ENCODE measurements around the gene PEX11G. TPM values are rescaled to one million over a fixed set of nuclear protein-coding genes. Genes with fewer than 3 reads are reported as not detected.

PEX11G gene
- total and polyA plus RNA-seq, 2 donors from 2014 or later, result 7.8 to 20.8 TPM

DNA sequence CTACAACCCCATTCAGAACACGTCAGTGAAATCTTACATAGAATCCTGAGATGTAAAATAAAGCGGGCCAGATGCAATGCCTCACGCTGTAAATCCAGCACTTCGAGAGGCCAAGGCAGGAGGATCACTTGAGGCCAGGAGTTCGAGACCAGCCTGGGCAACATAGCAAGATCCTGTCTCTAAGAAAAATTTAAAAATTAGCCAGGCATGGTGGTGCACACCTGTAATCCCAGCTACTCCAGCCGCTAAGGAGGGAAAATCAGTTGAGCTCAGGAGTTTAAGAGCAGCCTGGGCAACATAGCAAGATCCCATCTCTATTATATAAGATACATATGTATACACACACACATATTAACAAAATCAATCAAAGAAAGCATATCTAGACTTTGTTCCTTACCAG is 41.2 kb downstream of the PEX11G start:
- Histone ChIP-seq H3K4me1 (ENCODE audit: control insufficient read depth in 2 of 3, insufficient read depth in 2 of 3, low read depth in 1 of 3, low read length in 3 of 3) (no peaks in the 10 kb centered on the region), H3K9ac (ENCODE audit: low read length in 3 of 3) (no peak overlapping the region), H3K27ac (ENCODE audit: low read depth in 2 of 2, low read length in 2 of 2) (no peak overlapping the region), H3K36me3 (ENCODE audit: control insufficient read depth in 2 of 3, insufficient read depth in 3 of 3, low read length in 3 of 3) (peaks cover 12 to 30% (median 25%) of the 10 kb centered on the region in 3 donors), H3K4me3 (ENCODE audit: low read length in 3 of 3) (no peak overlapping the region), H3K9me3 (ENCODE audit: control insufficient read depth in 2 of 3, insufficient read depth in 1 of 3, low read length in 3 of 3) (peaks cover 5 to 8% (median 7%) of the 10 kb centered on the region in 3 donors), H3K27me3 (ENCODE audit: control insufficient read depth, insufficient read depth, low read length) (no peaks in the 10 kb centered on the region)
- no peak for FAIRE-seq
- intact Hi-C loops (cut with DNase I), result no loop called here
- TF ChIP-seq, protein P1, sequence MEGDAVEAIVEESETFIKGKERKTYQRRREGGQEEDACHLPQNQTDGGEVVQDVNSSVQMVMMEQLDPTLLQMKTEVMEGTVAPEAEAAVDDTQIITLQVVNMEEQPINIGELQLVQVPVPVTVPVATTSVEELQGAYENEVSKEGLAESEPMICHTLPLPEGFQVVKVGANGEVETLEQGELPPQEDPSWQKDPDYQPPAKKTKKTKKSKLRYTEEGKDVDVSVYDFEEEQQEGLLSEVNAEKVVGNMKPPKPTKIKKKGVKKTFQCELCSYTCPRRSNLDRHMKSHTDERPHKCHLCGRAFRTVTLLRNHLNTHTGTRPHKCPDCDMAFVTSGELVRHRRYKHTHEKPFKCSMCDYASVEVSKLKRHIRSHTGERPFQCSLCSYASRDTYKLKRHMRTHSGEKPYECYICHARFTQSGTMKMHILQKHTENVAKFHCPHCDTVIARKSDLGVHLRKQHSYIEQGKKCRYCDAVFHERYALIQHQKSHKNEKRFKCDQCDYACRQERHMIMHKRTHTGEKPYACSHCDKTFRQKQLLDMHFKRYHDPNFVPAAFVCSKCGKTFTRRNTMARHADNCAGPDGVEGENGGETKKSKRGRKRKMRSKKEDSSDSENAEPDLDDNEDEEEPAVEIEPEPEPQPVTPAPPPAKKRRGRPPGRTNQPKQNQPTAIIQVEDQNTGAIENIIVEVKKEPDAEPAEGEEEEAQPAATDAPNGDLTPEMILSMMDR (IDR thresholded peaks at IDR 0.05; ENCODE audit: borderline replicate concordance, extremely low read depth, insufficient read depth), result no peak
- no peak for DNase-seq

DNA sequence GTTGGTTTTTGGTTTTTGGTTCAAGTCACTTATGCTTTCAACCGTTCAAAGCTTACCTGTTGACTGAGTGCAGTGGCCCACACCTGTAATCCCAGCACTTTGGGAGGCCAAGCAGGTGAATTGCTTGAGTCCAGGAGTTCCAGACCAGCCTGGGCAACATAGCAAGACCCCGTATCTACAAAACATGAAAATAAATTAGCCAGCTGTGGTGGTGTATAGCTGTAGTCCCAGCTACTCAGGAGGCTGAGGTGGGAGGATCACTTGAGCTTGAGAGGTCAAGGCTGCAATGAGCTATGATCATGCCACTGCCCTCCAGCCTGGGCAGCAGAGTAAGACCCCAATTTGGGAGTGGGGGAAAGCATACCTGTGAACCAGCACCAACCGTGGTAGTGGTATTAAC is 43.7 kb downstream of the PEX11G start:
- peaks cover 9 to 35% (median 26%) of the 10 kb centered on the region in 3 donors for H3K36me3 ChIP-seq (ENCODE audit: control insufficient read depth in 2 of 3, insufficient read depth in 3 of 3, low read length in 3 of 3)
- peaks cover 0 to 2% (median under 1%) of the 10 kb centered on the region in 3 donors for H3K9me3 ChIP-seq (ENCODE audit: control insufficient read depth in 2 of 3, insufficient read depth in 1 of 3, low read length in 3 of 3)
- FAIRE-seq, result no peak
- DNase-seq, result no peak
- no peak overlapping the region for H3K9ac ChIP-seq (ENCODE audit: low read length in 3 of 3)
- H3K4me1 ChIP-seq (ENCODE audit: control insufficient read depth in 2 of 3, insufficient read depth in 2 of 3, low read depth in 1 of 3, low read length in 3 of 3), result no peaks in the 10 kb centered on the region
- no peaks in the 10 kb centered on the region for H3K27me3 ChIP-seq (ENCODE audit: control insufficient read depth, insufficient read depth, low read length)
- no peak overlapping the region for H3K27ac ChIP-seq (ENCODE audit: low read depth in 2 of 2, low read length in 2 of 2)
- TF ChIP-seq, protein P1 (IDR thresholded peaks at IDR 0.05; ENCODE audit: borderline replicate concordance, extremely low read depth, insufficient read depth), result no peak
- H3K4me3 ChIP-seq (ENCODE audit: low read length in 3 of 3), result no peak overlapping the region
- intact Hi-C loops (cut with DNase I), result no loop called here

DNA sequence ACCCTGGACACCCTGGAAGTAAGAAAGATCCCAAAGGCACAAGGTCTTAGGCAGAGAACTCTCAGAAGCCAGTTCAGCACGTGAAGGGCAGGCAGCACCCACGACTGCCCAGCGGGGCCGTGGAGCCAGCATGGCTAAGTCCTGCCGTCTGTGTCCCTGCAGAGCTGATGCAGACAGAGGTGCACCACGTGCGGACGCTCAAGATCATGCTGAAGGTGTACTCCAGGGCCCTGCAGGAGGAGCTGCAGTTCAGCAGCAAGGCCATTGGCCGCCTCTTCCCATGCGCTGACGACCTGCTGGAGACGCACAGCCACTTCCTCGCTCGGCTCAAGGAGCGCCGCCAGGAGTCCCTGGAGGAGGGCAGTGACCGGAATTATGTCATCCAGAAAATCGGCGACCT is 44.8 kb downstream of the PEX11G start:
- no peak for DNase-seq
- no peak overlapping the region for H3K9ac ChIP-seq (ENCODE audit: low read length in 3 of 3)
- no peaks in the 10 kb centered on the region for H3K9me3 ChIP-seq (ENCODE audit: control insufficient read depth in 2 of 3, insufficient read depth in 1 of 3, low read length in 3 of 3)
- H3K4me1 ChIP-seq (ENCODE audit: control insufficient read depth in 2 of 3, insufficient read depth in 2 of 3, low read depth in 1 of 3, low read length in 3 of 3), result no peaks in the 10 kb centered on the region
- no peak for FAIRE-seq
- TF ChIP-seq, protein P1 (IDR thresholded peaks at IDR 0.05; ENCODE audit: borderline replicate concordance, extremely low read depth, insufficient read depth), result no peak
- intact Hi-C loops (cut with DNase I), result no loop called here
- no peaks in the 10 kb centered on the region for H3K27me3 ChIP-seq (ENCODE audit: control insufficient read depth, insufficient read depth, low read length)
- H3K36me3 ChIP-seq (ENCODE audit: control insufficient read depth in 2 of 3, insufficient read depth in 3 of 3, low read length in 3 of 3), result peaks cover 5 to 35% (median 23%) of the 10 kb centered on the region in 3 donors
- H3K27ac ChIP-seq (ENCODE audit: low read depth in 2 of 2, low read length in 2 of 2), result no peak overlapping the region
- no peak overlapping the region for H3K4me3 ChIP-seq (ENCODE audit: low read length in 3 of 3)

DNA sequence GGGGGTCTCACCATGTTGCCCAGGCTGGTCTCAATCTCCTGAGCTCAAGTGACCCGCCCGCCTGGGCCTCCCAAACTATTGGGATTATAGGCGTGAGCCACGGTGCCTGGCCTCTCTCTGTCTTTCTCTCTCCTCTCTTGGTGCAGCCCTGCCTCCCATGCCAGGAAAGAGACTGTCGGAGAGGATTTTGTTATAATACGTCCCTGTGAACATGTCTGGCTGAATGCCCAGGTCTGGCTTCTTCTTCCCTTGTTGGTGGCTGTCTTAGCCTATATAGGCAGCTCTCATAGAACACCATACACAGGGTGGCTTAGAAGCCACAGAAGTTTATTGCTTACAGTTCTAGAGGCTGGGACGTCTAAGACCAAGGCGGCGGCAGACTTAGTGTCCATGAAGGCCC is 46.4 kb downstream of the PEX11G start:
- Histone ChIP-seq H3K4me3 (ENCODE audit: low read length in 3 of 3) (no peak overlapping the region), H3K9me3 (ENCODE audit: control insufficient read depth in 2 of 3, insufficient read depth in 1 of 3, low read length in 3 of 3) (no peaks in the 10 kb centered on the region), H3K4me1 (ENCODE audit: control insufficient read depth in 2 of 3, insufficient read depth in 2 of 3, low read depth in 1 of 3, low read length in 3 of 3) (no peaks in the 10 kb centered on the region), H3K36me3 (ENCODE audit: control insufficient read depth in 2 of 3, insufficient read depth in 3 of 3, low read length in 3 of 3) (peaks cover 3 to 32% (median 21%) of the 10 kb centered on the region in 3 donors), H3K27ac (ENCODE audit: low read depth in 2 of 2, low read length in 2 of 2) (no peak overlapping the region), H3K27me3 (ENCODE audit: control insufficient read depth, insufficient read depth, low read length) (no peaks in the 10 kb centered on the region), H3K9ac (ENCODE audit: low read length in 3 of 3) (no peak overlapping the region)
- DNase-seq (no peak), FAIRE-seq (no peak)
- TF ChIP-seq, protein P1 (IDR thresholded peaks at IDR 0.05; ENCODE audit: borderline replicate concordance, extremely low read depth, insufficient read depth), result no peak
- intact Hi-C loops (cut with DNase I), result no loop called here
